Activated T-helper 1 cell treated with anti-CD3 and anti-CD28 coated beads, Interleukin-12 subunit alpha, Interleukin-12 subunit beta, Interleukin-2, Interleukin-4 antibody, amounts not matched to agents 30 ng/mL and 10 ng/mL and 1 ng/mL, durations not matched to agents 14 hours and 24 hours and 36 hours (primary cell): Measurements from ENCODE around the gene HJV. TPM values are rescaled to one million over a fixed set of nuclear protein-coding genes. Genes with fewer than 3 reads are reported as not detected.
"Not testable (repeated sequence)": the region's sequence is repeated elsewhere in the genome, so short reads cannot be mapped to it uniquely, and the experiment has no call there.

ENCODE experiments used
- DNase-seq: peaks from one replicate; pipeline ENCODE4 v3.0.0; 2021; ENCODE audit warnings: low spot score
- H3K27ac Mint-ChIP-seq: one replicate; pipeline ENCODE4 v1.8.0; 2021; ENCODE audit warnings: mild to moderate bottlenecking, mixed read lengths
- H3K27me3 Mint-ChIP-seq: one replicate; pipeline ENCODE4 v1.8.0; 2022; ENCODE audit warnings: mild to moderate bottlenecking, moderate library complexity, mixed read lengths; ENCODE audit not compliant: insufficient read depth
- H3K36me3 Mint-ChIP-seq: one replicate; pipeline ENCODE4 v1.8.0; 2021; ENCODE audit warnings: low read depth, mixed read lengths
- H3K4me1 Mint-ChIP-seq: one replicate; pipeline ENCODE4 v1.8.0; 2021; ENCODE audit warnings: low read depth, mixed read lengths
- H3K4me3 Mint-ChIP-seq: one replicate; pipeline ENCODE4 v1.8.0; 2021; ENCODE audit warnings: mild to moderate bottlenecking, moderate library complexity, mixed read lengths
- H3K9me3 Mint-ChIP-seq: one replicate; pipeline ENCODE4 v1.8.0; 2021; ENCODE audit warnings: mixed read lengths
- intact Hi-C: fragments of 100-400 bp; cut with micrococcal nuclease; formaldehyde crosslinking; loops from one replicate; pipeline ENCODE4 v1.15.1; 2024
- total RNA-seq: library from RNA; stranded (reverse); gene quantifications from 2 replicates; pipeline ENCODE4 v1.2.3, GENCODE V29; 2022

HJV gene
- total RNA-seq, 1 donor from 2014 or later: not detected

DNA sequence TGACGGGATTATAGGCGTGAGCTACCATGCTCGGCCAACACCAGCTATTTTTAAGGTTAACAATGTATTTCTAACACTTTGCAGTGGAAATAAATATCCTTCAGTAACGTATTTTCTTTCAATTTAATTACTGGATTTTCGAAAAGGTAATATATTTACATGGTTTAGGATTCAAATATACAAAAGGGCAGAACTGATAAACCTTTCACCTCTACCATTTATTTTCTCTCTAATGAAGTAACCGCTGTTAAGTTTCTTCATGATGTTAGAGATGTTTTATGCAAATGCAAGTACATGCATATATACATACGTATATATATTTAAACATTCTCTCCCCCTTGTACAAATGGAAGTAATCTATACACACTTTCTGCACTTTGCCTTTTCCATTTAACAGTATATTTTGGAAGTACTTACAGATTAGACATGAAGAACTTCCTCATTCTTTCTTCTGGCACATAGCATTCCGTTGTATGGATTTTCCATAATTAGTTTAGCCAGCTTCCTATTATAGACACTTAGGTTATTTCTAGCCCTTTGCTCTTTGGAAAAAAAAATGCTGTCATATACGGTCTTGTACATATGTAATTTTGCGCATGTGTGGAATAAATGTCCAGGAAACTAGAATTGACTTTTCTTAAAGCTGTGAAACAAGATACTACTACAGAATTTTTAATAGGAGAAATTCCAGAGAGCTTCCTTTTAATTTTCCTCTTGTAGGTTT is 14.9 kb upstream of the HJV start:
- Mint-ChIP-seq H3K36me3 (no peaks in the 10 kb centered on the region), H3K27ac (peak overlapping the region; percentile 98), H3K9me3 (no peaks in the 10 kb centered on the region), H3K27me3 (peaks cover 24% of the 10 kb centered on the region), H3K4me1 (peaks cover 50% of the 10 kb centered on the region), H3K4me3 (peak overlapping the region; percentile 93)
- intact Hi-C loops: loop anchor here (1.0 kb wide), 2 partner anchors 40 to 58 kb away; partner anchors contain the start of gene TXNIP
- no peak for DNase-seq

DNA sequence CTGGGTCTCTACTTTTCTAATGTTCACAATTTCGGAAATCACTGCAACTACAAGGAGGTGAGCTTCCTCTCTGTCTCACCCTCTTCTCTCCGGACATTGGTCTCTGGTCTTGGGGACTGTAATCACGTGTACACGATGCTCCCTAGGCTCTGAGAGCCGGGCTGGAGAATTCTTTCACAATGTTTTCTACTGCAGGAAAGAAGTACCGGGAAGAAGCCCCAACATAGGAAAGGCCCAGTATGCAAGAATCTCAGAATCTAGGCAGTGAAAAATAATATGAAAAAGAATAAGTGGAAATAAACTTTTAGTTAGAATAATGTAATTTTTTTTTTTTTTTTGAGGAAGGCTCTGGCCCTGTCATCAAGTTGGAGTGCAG is 13.5 kb upstream of the HJV start:
- Mint-ChIP-seq H3K36me3 (no peaks in the 10 kb centered on the region), H3K4me1 (peaks cover 50% of the 10 kb centered on the region), H3K27ac (peak overlapping the region; percentile 85), H3K27me3 (peaks cover 32% of the 10 kb centered on the region), H3K9me3 (no peaks in the 10 kb centered on the region), H3K4me3 (peak overlapping the region; percentile 93)
- intact Hi-C loops: no loop called here
- no peak for DNase-seq

DNA sequence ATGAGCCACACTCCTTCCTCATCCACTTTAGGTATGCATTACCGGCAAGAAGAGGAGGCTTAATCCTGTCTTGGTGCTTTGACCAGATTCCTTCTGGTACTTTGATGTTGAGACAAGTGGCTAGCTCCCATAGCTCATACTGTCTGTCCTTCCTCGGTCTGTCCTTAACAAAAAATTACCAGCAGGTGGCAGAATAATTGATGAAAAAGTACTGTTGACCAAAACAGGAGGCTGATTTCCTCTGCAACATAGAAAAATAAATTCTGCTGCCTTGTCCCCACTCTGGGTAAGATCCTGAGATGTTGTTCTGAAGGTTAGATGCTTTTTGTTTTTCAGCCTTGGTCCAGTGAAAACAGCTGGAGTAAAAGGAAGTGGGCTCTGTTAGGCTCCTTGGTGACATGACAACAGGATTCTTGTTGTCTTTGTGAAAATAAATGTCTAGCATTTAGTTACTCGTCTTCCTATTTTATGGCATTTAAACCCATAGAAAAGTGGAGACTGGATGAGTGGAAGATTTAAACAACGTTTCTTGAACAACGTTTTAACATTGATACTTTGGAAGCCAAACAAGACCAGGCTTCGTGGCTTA is 11.2 kb upstream of the HJV start:
- no peak overlapping the region for H3K27ac Mint-ChIP-seq
- DNase-seq: no peak
- H3K36me3 Mint-ChIP-seq: no peaks in the 10 kb centered on the region
- H3K4me1 Mint-ChIP-seq: peaks cover 37% of the 10 kb centered on the region
- H3K9me3 Mint-ChIP-seq: no peaks in the 10 kb centered on the region
- intact Hi-C loops: no loop called here
- H3K4me3 Mint-ChIP-seq: no peak overlapping the region
- H3K27me3 Mint-ChIP-seq: peaks cover 23% of the 10 kb centered on the region

DNA sequence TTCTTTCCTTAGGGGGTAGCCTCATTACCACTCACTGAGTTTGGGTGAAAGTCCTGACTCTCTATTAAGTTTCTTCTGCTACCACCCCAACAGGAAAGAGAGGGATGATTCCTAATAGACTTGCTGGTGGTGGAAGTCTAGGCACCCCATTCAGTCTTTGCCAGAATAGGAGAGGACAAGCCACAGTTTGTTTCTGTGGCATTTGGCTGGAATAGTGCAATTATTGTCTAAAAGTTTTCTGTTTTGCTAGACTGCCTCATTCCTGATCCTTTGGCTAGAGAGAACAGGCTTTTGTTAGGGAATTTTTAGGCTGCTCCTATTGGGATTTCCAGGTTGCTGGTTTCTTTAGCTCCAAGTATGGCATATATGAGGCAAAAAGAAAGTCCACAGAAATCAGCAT is 9.9 kb upstream of the HJV start:
- Mint-ChIP-seq H3K27me3 (peaks cover 19% of the 10 kb centered on the region), H3K36me3 (no peaks in the 10 kb centered on the region), H3K4me1 (peaks cover 24% of the 10 kb centered on the region), H3K9me3 (no peaks in the 10 kb centered on the region), H3K27ac (no peak overlapping the region), H3K4me3 (no peak overlapping the region)
- intact Hi-C loops: no loop called here
- no peak for DNase-seq

DNA sequence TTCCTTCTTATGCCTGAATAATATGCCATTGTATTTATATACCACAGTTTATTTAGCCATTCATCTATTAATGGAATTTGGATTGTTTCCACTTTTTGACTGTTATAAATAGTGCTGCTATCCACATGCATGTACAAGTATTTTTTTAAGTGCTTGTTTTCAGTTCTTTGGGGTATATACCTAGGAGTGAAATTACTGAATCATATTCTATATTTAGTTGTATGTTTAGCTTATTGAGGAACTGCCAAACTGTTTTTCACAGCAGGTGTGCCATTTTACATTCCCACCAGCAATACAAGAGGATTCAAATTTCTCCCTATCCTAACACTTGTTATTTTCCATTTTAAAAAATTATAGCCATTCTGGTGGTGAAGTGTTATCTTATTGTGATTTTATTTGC is 7.6 kb upstream of the HJV start:
- intact Hi-C loops: no loop called here
- Mint-ChIP-seq H3K27ac (no peak overlapping the region), H3K4me1 (peaks cover 6% of the 10 kb centered on the region), H3K27me3 (peaks cover 28% of the 10 kb centered on the region), H3K4me3 (no peak overlapping the region), H3K36me3 (no peaks in the 10 kb centered on the region), H3K9me3 (no peaks in the 10 kb centered on the region)
- no peak for DNase-seq

DNA sequence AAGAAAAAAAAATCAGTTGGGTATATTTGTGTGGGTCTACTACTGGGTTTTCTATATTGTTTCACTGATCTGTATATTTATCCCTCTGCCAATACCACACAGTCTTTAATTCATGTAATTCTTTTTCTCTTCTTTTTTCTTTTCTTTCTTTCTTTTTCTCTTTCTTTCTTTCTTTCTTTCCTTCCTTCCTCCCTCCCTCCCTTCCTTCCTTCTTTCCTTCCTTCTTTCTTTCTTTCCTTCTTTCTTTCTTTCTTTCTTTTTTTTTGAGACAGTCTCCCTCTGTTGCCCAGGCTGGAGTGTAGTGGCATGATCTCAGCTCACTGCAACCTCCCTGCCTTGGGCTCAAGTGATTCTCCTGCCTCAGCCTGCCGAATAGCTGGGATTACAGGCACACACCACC is 5.1 kb upstream of the HJV start:
- H3K9me3 Mint-ChIP-seq, H3K36me3 Mint-ChIP-seq, H3K4me3 Mint-ChIP-seq, DNase-seq, H3K4me1 Mint-ChIP-seq: not testable (repeated sequence)
- Mint-ChIP-seq H3K27me3 (peaks cover 43% of the 10 kb centered on the region), H3K27ac (peak overlapping the region; percentile 48)
- intact Hi-C loops: loop anchor here (2.0 kb wide), 1 partner anchor 20 kb away; no protein-coding TSS in a partner anchor

DNA sequence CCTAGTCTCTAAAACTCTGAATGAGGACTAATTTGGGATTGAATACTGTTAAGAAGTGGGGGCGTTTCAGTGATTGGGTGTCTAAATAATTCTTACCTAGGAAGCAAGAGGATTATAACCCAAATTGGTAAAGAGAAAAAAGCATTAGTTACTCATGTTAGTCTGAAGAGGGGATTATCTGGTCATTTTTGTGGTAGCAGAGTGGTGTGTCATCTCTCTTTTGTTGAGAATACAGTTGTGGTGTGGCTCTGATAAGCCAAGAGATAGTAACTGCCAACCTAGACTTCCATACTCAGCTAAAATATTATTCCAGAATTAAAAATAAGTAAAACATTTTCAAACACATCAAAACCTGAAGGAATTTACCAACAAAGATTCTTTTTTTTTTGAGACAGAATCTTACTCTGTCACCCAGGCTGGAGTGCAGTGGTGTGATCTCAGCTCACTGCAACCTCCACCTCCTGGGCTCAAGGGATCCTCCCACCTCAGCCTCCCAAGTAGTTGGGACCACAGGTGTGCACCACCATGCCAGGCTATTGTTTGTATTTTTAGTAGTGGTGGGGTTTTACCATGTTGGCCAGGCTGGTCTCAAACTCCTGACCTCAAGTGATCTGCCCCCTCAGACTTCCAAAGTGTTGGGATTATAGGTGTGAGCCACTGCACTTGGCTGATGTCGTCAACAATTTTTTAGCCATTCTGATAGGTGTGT is 4.4 kb upstream of the HJV start:
- H3K27ac Mint-ChIP-seq, H3K4me3 Mint-ChIP-seq, H3K4me1 Mint-ChIP-seq, H3K9me3 Mint-ChIP-seq, H3K36me3 Mint-ChIP-seq, DNase-seq: not testable (repeated sequence)
- intact Hi-C loops: loop anchor here (2.0 kb wide), 1 partner anchor 21 kb away; no protein-coding TSS in a partner anchor
- H3K27me3 Mint-ChIP-seq: peaks cover 47% of the 10 kb centered on the region

DNA sequence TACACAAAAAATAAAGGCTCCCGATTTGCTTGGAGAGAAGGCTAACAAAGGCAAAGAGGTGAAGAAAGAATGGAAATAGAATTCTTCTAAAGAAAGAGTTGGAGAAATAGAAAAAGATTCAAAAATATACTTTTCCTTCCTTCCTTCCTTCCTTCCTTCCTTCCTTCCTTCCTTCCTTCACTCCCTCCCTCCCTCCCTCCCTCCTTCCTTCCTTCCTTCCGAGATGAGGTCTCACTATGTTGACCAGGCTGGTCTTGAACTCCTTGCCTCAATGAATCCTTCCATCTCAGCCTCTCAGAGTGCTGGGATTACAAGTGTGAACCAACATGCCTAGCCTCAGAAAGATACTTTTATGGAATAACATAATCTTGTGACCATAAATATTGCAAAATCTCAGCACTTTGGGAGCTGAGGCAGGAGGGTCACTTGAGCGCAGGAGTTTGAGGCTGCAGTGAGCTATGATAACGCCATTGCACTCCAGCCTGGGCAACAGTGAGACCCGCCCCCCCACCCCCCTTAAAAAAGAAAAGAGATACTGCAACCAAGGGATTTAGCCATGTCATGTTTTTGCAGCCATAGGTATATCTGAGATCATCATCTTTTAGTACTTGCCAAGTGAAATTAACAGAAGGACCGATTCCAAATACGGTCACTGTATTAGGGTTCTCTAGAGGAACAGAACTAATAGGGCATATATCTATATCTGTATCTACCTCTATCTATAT is 1.0 kb upstream of the HJV start:
- Mint-ChIP-seq H3K36me3 (no peaks in the 10 kb centered on the region), H3K9me3 (no peaks in the 10 kb centered on the region), H3K4me1 (peaks cover 10% of the 10 kb centered on the region), H3K27ac (no peak overlapping the region), H3K27me3 (peaks cover 66% of the 10 kb centered on the region), H3K4me3 (no peak overlapping the region)
- intact Hi-C loops: no loop called here
- no peak for DNase-seq

DNA sequence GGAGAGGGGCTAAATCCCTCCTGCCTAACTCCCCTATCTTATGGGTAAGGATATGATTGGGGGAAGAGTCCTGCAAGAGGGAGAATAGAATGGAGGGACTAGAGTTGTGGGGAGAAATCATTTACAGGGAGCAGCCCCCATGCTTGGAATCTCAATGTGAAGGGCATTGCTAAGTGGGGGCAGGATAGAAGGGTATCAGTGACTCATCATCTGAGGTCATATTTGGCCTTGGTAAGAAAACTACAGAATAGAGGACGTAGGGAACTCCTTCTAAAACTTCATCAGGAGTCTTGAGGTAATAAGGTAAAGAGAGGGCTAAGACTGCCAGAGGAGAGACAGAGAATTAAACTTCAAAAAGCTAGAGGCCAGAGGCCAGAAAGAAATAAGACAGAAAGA is 487 bp downstream of the HJV start:
- Mint-ChIP-seq H3K4me1 (peaks cover 10% of the 10 kb centered on the region), H3K4me3 (no peak overlapping the region), H3K9me3 (no peaks in the 10 kb centered on the region), H3K27me3 (peaks cover 78% of the 10 kb centered on the region), H3K27ac (no peak overlapping the region), H3K36me3 (no peaks in the 10 kb centered on the region)
- intact Hi-C loops: no loop called here
- no peak for DNase-seq

DNA sequence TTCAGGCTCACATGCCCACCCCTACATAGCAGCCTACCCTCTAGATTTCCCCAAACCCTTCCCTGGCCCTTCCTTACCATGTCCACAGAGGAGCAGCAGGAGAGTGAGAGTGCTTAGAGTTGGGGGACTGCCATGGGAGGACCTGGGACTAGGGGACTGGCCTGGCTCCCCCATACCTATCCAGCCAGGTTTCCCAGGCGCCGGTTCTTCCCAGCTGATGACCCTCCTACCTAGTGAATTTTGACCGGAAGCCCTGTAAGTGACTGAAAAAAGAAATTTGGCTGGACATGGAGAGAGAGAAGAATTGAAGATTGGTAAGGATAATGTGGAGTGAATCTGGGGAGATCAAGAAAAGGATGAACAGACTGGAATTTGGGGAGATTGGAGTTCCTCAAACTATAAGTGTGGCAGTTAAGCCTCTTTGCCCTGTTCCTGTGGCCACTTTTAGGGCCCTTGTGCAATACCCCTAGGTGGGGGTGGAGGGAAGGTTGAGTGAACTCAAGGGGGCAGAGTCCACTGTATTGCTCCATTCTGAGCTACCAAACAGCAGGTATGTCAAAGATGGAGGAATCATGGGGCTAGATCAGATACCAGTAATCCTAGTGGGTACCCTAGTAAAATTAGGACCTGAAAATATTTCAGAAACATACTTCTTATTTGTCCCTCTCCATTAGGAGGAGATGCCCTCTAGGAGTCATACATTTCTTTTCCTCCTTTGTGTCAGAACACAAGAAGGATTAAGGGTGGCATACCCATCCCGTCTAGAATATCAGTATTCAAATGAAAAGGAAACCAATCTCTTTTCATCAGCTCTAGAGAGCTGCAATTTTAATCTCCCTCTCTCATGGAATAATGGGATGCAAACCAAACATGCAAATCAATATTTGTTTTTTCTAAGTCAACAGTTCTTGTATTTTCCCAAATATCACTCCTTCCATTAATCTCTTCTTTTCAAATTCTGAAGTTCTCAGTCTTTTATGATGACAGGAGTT is 1.2 kb downstream of the HJV start:
- Mint-ChIP-seq H3K4me1 (peaks cover 10% of the 10 kb centered on the region), H3K36me3 (no peaks in the 10 kb centered on the region), H3K27ac (no peak overlapping the region), H3K9me3 (no peaks in the 10 kb centered on the region), H3K4me3 (no peak overlapping the region), H3K27me3 (peaks cover 80% of the 10 kb centered on the region)
- DNase-seq: no peak
- intact Hi-C loops: no loop called here

DNA sequence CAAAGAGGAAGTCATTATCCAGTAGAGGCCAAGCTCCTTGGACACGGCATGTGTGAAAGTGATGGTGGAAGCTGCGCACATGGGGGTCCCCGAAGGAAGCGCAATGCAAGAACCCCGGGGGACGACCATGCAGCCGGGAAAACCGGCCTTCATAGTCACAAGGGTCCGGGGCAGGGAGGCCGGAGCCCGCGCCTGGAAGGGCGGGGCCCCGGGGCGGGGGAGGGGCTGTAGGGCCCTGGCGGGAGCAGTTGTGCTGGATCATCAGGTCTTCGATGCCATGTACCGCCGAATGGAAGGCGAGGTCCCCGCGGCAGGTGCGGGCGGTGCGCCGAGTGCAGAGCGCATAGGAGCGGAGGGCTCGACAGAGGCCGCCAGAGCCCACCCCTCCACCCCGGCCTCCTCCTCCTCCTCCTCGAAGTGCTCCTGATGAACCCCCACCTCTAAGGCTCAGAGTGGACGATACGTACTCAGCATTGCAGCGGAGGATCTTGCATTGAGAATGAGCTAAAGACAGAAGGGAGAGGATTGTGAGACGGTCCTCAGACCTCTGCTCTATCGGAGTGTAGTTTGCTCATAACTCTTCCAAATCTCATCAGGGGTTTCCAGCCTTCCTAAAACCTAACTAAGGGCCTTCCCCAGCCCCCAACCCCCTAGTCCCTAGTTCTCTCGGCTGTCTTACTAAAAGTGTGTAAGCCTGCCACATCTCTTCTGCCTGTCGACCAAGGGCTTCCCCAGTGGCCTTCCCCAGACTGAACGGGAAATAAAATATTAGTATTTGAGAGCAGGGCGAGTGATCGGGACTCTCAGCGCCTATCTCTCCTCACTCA is 2.1 kb downstream of the HJV start:
- Mint-ChIP-seq H3K9me3 (no peaks in the 10 kb centered on the region), H3K36me3 (no peaks in the 10 kb centered on the region), H3K4me1 (peaks cover 10% of the 10 kb centered on the region), H3K4me3 (no peak overlapping the region), H3K27me3 (peaks cover 80% of the 10 kb centered on the region), H3K27ac (no peak overlapping the region)
- intact Hi-C loops: no loop called here
- DNase-seq: no peak
